Thymus (tissue), 11 donors: ENCODE data around the gene SCIMP. TPM values are rescaled to one million over a fixed set of nuclear protein-coding genes. Genes with fewer than 3 reads are reported as not detected.
"Not testable (repeated sequence)": the region's sequence is repeated elsewhere in the genome, so short reads cannot be mapped to it uniquely, and the experiment has no call there.

Source experiments
- DNase-seq, 9 donors: peaks; one replicate each; pipeline ENCODE4 v3.0.0-alpha.2; 2013; ENCODE audit warnings: low spot score in 9 of 9, low read depth in 6 of 9, missing footprints in 1 of 9
- H3K27ac ChIP-seq, 2 donors: one replicate each; pipeline ENCODE4 v1.5.1; 2013; ENCODE audit warnings: control low read depth in 1 of 2, low read depth in 1 of 2, low read length in 1 of 2, mild to moderate bottlenecking in 1 of 2, moderate library complexity in 1 of 2
- H3K27me3 ChIP-seq, 2 donors: one replicate each; pipeline ENCODE4 v1.5.1; 2013; ENCODE audit warnings: low read length in 1 of 2; ENCODE audit not compliant: control insufficient read depth in 2 of 2, insufficient read depth in 1 of 2
- H3K36me3 ChIP-seq, 2 donors: one replicate each; pipeline ENCODE4 v1.5.1; 2013; ENCODE audit warnings: low read length in 1 of 2, mild to moderate bottlenecking in 1 of 2, moderate library complexity in 1 of 2; ENCODE audit not compliant: control insufficient read depth in 2 of 2, insufficient read depth in 2 of 2
- H3K4me1 ChIP-seq, 2 donors: one replicate each; pipeline ENCODE4 v1.5.1; 2013; ENCODE audit warnings: low read length in 2 of 2; ENCODE audit not compliant: control insufficient read depth in 2 of 2, insufficient read depth in 2 of 2
- H3K4me3 ChIP-seq, 2 donors: one replicate each; pipeline ENCODE4 v1.5.1; 2013; ENCODE audit warnings: low read length in 2 of 2, control low read depth in 1 of 2, mild to moderate bottlenecking in 1 of 2
- H3K9me3 ChIP-seq, 2 donors: one replicate each; pipeline ENCODE4 v1.5.1; 2013; ENCODE audit warnings: low read length in 1 of 2, mild to moderate bottlenecking in 1 of 2; ENCODE audit not compliant: control insufficient read depth in 2 of 2, insufficient read depth in 1 of 2
- WGBS: extraction: QIAGEN DNeasy Blood & Tissue Kit; methylation state at CpG from one replicate; pipeline ENCODE4 v1.1.7; 2013; 5-methylcytosine and 5-hydroxymethylcytosine counted together
- polyA plus RNA-seq: library from polyadenylated mRNA; stranded (reverse); fragments of 200-250 nt; gene quantifications from one replicate; pipeline ENCODE4 v1.2.3, GENCODE V29; 2013
- total RNA-seq: library from RNA; stranded (reverse); fragments of 120-200 nt; gene quantifications from one replicate; pipeline ENCODE4 v1.2.4, GENCODE V29; 2013
- donor health status: healthy.

Gene SCIMP
- total and polyA plus RNA-seq, 2 donors = 0.80 to 5.1 TPM

DNA sequence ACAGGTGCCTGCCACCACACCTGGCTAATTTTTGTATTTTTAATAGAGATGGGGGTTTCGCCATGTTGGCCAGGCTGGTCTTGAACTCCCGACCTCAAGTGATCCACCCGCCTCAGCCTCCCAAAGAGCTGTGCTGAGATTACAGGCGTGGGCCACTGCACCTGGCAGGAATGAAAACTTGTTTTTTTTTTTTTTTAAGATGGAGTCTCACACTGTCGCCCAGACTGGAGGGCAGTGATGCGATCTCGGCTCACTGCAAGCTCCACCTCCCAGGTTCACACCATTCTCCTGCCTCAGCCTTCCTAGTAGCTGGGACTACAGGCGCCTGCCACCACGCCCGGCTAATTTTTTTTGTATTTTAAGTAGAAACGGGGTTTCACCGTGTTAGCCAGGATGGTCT lies 12.7 kb downstream of the SCIMP start:
- DNase-seq, H3K27me3 ChIP-seq, H3K4me3 ChIP-seq, H3K4me1 ChIP-seq, H3K9me3 ChIP-seq: not testable (repeated sequence)
- WGBS = 94% methylated on average over 12 of the region's 12 CpGs
- peak overlapping the region in 1 of 2 donors; percentile 87 for H3K27ac ChIP-seq
- peaks cover 0 to 11% of the 10 kb centered on the region in 2 donors for H3K36me3 ChIP-seq

DNA sequence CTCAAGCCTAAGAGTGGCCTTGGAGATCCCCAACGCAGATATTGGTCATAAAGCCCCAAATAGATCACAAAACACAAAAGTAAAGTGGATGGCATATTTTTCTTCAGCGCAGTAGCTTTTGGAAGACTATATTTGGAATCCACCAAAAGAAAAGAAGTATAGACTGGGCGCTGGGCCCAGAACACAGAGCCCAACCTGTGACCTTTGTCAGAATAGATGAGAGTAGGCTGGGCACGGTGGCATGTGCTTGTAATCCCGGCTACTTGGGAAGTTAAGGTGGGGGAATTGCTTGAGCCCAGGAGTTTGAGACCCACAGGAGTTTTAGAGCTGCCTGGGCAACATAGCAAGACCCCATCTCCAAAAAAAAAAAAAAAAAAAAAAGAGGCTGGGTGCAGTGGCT lies 14.6 kb downstream of the SCIMP start:
- Histone ChIP-seq H3K27me3 (no peaks in the 10 kb centered on the region), H3K27ac (no peak overlapping the region), H3K9me3 (no peaks in the 10 kb centered on the region), H3K4me3 (no peak overlapping the region), H3K36me3 (peaks cover 0 to 15% of the 10 kb centered on the region in 2 donors), H3K4me1 (peaks cover 2 to 3% of the 10 kb centered on the region in 2 donors)
- 97% methylated on average over 5 of the region's 5 CpGs for WGBS
- no peak for DNase-seq

DNA sequence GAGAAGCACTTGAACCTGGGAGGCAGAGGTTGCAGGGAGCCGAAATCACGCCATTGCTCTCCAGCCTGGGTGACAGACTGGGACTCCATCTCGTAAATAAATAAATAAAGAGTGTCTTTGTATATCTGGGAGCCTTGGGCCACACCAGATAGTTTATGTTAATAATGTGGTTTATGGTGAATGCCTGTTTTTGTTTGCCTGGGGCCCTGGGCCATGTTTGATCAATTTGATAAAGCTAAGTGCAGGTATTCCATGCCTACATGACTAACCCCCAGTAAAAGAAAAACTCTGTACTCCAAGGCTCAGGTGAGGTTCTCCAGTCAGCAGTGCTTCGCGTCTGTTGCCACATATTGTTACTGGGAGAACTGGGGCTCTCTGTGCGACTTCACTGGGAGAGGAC lies 15.1 kb downstream of the SCIMP start:
- Histone ChIP-seq H3K9me3 (no peaks in the 10 kb centered on the region), H3K27me3 (no peaks in the 10 kb centered on the region), H3K4me1 (peaks cover 2 to 3% of the 10 kb centered on the region in 2 donors), H3K36me3 (peaks cover 0 to 15% of the 10 kb centered on the region in 2 donors), H3K27ac (no peak overlapping the region), H3K4me3 (no peak overlapping the region)
- WGBS = 99% methylated on average over 6 of the region's 6 CpGs
- no peak for DNase-seq

DNA sequence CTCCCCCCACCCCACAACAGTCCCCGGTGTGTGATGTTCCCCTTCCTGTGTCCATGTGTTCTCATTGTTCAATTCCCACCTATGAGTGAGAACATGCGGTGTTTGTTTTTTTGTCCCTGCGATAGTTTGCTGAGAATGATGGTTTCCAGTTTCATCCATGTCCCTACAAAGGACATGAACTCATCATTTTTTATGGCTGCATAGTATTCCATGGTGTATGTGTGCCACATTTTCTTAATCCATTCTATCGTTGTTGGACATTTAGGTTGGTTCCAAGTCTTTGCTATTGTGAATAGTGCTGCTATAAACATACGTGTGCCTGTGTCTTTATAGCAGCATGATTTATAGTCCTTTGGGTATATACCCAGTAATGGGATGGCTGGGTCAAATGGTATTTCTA lies 17.1 kb downstream of the SCIMP start:
- H3K27ac ChIP-seq, DNase-seq, H3K4me3 ChIP-seq, H3K4me1 ChIP-seq, H3K27me3 ChIP-seq, H3K9me3 ChIP-seq: not testable (repeated sequence)
- peaks cover 0 to 14% of the 10 kb centered on the region in 2 donors for H3K36me3 ChIP-seq
- 97% methylated on average over 4 of the region's 5 CpGs for WGBS

DNA sequence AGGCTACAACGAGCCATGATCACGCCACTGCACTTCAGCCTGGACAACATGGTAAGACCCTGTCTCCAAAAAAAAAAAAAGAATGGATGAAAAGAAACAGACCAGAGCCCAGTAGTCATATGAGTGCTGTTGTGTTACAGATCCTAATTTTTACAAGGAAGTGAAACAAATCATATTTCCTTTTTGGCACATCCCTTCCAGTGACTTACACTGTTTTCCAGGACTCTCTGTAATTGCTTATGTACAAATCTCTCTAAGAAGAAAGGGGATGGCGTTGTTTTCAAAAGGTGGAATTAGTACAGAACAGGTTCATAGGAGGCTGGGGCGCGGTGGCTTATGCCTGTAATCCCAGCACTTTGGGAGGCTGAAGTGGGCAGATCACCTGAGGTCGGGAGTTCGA lies 23.2 kb downstream of the SCIMP start:
- Histone ChIP-seq H3K27me3 (no peaks in the 10 kb centered on the region), H3K4me3 (no peak overlapping the region), H3K36me3 (peaks cover 0 to 8% of the 10 kb centered on the region in 2 donors), H3K9me3 (no peaks in the 10 kb centered on the region), H3K4me1 (no peaks in the 10 kb centered on the region), H3K27ac (peak overlapping the region; percentile 45 to 78)
- DNase-seq = no peak
- WGBS = 98% methylated on average over 7 of the region's 7 CpGs

DNA sequence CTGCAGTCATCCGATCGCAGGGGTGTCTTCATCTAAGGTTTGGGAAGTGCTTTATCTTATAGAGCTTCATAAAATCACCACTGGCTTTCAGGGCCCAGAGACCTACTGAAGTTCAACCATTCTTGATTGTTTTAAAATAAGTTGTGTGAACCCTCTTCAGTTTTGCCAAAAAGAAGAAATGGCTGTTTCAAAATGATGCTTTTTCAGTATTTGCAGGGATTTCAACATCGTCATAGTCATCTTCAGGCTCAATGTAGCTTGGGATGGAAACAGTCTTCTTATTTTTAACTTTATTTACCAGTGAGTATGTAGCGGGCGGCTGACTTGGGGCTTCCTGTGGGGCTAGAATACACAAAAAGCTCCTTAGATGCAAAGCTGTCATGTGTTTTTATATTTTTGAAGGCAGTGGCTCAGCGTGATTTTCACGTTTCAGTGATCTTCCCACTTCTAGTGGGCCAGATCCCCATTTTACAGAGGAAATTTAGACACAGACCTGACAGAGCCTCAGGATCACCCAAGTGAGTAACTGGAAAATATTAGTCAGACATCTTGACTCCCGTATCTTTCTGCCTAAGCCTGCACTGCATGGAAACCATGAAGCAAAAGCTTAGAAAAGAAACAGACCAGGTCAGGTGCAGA lies 23.9 kb downstream of the SCIMP start:
- no peaks in the 10 kb centered on the region for H3K4me1 ChIP-seq
- DNase-seq = no peak
- H3K27ac ChIP-seq = peak overlapping the region; percentile 45 to 78
- H3K4me3 ChIP-seq = no peak overlapping the region
- WGBS = 87% methylated on average over 8 of the region's 8 CpGs
- H3K27me3 ChIP-seq = no peaks in the 10 kb centered on the region
- H3K36me3 ChIP-seq = peaks cover 0 to 7% of the 10 kb centered on the region in 2 donors
- no peaks in the 10 kb centered on the region for H3K9me3 ChIP-seq

DNA sequence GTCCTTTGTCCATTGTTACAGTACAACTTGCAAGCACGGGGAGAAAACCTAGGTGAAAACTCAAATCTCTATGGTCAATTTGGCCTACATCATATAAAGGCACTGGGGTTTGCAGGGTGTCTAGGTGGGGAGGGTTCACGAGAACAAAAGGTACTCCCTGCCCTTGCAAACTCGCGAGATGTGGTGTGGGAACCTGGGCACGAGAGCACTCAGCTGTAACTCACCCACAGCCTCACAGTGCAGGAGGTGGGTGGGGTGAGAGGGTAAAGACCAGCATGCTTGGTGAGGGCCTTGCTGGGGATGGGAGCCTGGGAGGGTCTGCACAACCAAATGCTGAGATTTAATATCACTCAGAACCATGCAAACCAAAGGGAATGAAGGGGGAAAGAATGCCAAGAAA lies 24.6 kb downstream of the SCIMP start:
- Histone ChIP-seq H3K4me3 (no peak overlapping the region), H3K27ac (peak overlapping the region in 1 of 2 donors; percentile 33), H3K27me3 (no peaks in the 10 kb centered on the region), H3K9me3 (no peaks in the 10 kb centered on the region), H3K4me1 (no peaks in the 10 kb centered on the region), H3K36me3 (peaks cover 0 to 4% of the 10 kb centered on the region in 2 donors)
- 82% methylated on average over 5 of the region's 5 CpGs for WGBS
- DNase-seq = no peak

DNA sequence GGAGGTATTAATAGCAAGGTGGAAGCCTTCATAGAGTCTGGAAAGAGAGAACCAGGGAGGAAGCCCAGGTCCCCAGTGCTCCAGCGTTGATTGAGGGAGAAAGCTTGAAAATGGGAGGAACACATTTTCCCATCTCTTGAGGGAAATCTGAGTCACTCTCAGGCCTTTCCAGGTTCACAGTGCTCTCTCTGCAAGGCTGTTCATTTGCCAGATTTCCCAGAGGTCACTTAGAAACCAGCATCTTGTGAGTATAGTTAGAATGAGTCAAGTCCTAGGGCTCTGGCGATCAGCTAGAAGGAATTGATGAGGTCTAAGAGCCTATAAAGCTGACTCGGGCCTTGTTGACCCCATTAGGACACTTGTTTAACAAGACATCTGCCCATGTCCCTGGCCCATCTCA lies 25.3 kb downstream of the SCIMP start:
- Histone ChIP-seq H3K9me3 (no peaks in the 10 kb centered on the region), H3K4me1 (no peaks in the 10 kb centered on the region), H3K36me3 (peaks cover 0 to 4% of the 10 kb centered on the region in 2 donors), H3K27ac (no peak overlapping the region), H3K27me3 (no peaks in the 10 kb centered on the region), H3K4me3 (no peak overlapping the region)
- WGBS = over 99% methylated on average over 3 of the region's 3 CpGs
- DNase-seq = no peak

DNA sequence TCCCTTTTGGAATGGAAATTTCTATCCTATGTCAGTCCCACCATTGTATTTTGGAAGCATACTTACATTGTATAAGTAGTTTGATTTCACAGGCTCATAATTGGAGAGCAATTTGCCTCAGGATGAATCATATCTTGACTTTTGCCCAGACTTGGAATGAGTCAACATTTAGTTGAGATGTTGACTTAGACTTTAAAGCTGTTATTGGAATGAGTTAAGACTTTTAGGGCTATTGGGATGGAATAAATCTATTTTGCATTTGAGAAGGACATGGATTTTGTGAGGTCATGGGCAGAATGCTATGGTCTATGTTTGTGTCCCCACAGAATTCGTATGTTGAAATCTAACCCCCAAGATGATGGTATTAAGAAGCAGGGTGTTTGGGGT lies 30.8 kb downstream of the SCIMP start:
- no peak for DNase-seq
- H3K27ac ChIP-seq = no peak overlapping the region
- WGBS = 98% methylated on average over 1 of the region's 1 CpG
- no peak overlapping the region for H3K4me3 ChIP-seq
- no peaks in the 10 kb centered on the region for H3K36me3 ChIP-seq
- no peaks in the 10 kb centered on the region for H3K4me1 ChIP-seq
- no peaks in the 10 kb centered on the region for H3K9me3 ChIP-seq
- no peaks in the 10 kb centered on the region for H3K27me3 ChIP-seq
